GM18505 (cell line): ENCODE data around the gene GCN1.

Experiments used
- ATAC-seq: cut with Tn5 transposase; IDR thresholded peaks from one replicate; pipeline ENCODE4 v1.9.1; 2021; ENCODE audit not compliant: unreplicated experiment
- POLR2A ChIP-seq: IDR thresholded peaks from 4 replicates; pipeline ENCODE4 v1.6.1; 2011; ENCODE audit warnings: borderline replicate concordance; ENCODE audit not compliant: insufficient read depth, insufficient read length; ENCODE audit errors: extremely low read depth

The GCN1 gene

GRCh38 chr12:120235369-120236323, 41.1 kb upstream of the GCN1 start:
- no peak for TF ChIP-seq POLR2A
- ATAC-seq: no peak

DNA sequence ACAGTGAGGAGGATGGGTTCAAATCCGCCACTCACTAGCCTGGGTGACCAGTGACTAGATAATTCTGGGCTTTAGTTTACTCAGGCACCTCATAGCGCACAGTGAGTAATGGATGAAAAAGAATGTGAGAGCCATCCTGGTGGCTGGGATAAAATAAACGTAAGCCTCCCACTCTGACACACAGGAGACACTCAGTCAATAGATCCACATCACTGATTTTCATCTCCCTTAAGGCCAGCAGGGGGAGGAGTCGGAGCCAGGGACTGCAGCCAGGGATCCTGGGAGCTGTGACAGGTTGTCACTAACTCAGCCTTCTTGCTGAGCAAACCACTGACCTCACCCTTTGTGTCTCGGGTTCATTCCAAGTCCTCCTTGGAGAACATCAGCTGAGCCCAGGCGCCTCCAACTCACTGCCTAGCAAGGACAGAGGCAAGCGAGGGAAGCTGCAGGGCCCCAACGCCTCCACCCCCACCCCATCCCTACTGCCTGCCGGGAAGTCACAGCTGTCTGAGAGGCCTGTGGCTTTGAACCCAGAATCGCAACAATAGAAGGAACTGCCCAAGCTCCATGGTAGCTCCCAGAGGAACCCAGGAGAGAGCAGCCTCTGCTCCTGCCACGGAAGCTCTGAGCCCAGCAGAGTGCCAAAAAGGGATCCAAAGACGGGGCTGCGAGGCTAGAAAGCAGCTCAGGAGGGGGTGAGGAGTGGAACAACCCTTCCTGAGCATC, 40.3 kb upstream of the GCN1 start:
- ATAC-seq: no peak

DNA sequence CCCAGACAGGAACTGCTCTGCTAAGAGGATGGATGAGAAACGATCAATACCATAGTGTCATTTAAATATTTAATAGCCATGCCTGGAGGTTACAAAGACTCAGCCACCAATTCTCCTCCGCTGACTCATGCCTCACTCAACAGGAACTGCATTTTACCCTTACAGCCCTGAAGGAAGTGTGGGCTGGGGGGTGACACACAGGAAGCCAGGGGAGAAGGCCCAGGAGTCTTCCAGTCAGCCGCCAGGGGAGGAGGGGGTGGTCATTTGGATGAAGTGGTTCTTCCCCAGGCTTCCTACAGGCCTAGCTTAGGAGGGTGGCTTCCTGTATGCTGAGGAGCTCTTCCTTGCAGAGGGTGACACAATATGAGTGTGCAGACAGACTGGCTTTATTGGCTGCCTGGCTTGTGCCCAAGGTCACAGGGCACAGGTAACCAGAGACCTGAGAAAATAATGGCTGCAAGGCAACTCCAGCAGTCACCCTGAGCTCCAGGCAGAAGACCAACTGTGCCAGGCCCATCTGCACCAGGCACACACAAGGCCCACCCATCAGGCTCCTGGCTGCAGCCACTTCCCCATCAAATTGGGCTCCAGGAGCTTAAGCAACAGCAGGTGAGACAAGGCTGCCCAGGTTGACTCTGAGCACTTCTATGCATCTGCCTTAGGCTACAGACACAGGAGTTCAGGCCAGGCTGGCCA, 36.9 kb upstream of the GCN1 start:
- ATAC-seq: no peak
- TF ChIP-seq POLR2A: no peak

More for the DNA sequence above, 40.3 kb upstream of the GCN1 start:
- TF ChIP-seq POLR2A: no peak

GRCh38 chr12:120230974-120231315, 36.4 kb upstream of the GCN1 start:
- ATAC-seq: no peak
- no peak for TF ChIP-seq POLR2A

DNA sequence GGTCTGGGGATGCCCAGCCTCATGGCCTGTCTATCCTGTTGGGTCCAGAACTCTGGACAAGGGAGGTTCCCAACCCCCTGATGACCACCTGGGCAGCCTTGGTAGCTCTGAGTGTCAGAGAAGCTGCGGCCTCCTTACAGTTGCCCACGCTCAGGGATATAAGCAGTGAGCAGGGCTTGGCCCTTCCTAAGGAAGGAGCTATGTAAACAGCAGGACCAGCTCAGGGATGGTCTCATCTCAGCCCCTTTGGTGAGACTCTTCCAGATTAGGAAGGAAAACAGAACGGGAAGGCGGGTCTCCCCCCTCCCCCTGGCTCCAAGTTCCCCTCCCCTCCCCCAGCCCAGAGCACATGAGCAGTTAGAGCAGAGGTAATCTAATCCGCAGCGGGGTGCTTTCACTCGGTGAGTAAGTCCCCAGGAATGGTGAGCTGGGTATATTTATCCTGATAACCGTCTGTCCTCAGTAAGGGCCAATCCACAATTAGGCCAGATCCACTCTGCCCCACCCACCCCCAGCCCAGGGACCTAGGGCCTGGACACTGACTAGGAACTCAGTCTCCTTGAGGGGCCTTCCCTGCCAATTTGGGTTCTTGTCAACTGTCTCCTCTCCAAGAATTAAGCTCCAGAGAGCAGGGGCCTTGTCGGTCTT, 35.9 kb upstream of the GCN1 start:
- no peak for ATAC-seq
- no peak for TF ChIP-seq POLR2A

GRCh38 chr12:120229487-120230325, 35.2 kb upstream of the GCN1 start:
- no peak for TF ChIP-seq POLR2A
- no peak for ATAC-seq

GRCh38 chr12:120229071-120229486, 34.6 kb upstream of the GCN1 start:
- TF ChIP-seq POLR2A: no peak

DNA sequence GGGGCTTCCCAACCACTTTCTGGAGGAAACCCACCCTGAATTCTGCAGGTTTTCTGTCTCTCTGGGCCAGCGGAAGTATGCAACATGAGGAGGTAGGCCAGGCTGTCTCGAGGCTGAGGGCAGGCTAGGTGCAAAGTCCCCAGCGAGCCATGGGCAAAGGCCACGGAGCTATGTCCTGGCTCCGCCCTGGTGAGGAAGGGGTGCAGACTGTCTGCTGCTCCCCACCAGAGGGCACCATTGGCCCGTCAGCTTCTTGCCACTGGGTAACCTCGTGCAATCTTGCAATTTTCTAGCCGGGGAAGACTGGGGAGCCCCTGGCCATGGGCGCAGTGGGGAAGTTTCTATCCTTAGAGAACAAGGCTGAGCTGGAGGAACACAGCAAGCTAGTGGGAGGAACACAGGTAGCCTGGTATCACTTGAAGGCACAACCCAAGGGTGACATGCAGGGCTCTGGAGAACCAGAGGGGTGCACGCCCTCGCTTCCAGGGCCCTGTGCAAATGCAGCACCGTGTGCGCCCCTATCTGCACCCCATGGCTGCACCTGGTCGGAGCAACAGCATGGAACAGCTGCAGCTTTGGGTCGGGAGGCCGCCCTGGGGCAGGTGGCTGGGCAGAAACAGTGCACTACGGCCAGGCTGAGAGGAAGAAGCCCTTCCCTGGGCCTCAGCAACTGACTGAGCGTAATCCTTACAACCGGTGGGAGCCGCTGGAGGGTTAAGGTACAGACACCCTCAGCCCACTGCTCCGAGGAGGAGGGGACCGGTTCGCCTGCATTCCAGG, 34.0 kb upstream of the GCN1 start:
- peak; percentile 63 for ATAC-seq
- TF ChIP-seq POLR2A: no peak

More at GRCh38 chr12:120229071-120229486, 34.6 kb upstream of the GCN1 start:
- ATAC-seq: no peak

GRCh38 chr12:120228041-120228290, 33.5 kb upstream of the GCN1 start:
- ATAC-seq: no peak
- no peak for TF ChIP-seq POLR2A

GRCh38 chr12:120227233-120228040, 32.9 kb upstream of the GCN1 start:
- TF ChIP-seq POLR2A: no peak
- no peak for ATAC-seq
